Measurements from ENCODE around the gene RBMS1.

DNA sequence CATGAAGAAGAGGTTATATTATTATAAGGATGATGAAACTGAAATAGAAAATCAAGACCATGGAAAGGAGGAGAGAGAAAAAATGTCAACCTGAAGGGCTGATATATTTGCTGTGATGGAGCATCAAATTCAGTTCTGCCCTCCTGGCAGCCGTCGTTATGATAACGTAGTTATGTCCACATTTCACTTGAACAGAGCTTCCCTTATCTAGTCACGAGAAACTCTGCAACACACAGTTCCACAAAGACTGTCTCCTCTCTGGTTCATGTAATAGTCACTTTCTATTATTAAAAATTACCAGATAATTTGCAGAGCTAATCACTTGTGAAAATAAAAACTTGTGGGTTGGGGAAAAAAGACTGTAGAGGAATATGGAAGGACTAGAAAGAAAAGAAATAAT, 19.5 kb upstream of the RBMS1 start:
- TF ChIP-seq, protein P1, sequence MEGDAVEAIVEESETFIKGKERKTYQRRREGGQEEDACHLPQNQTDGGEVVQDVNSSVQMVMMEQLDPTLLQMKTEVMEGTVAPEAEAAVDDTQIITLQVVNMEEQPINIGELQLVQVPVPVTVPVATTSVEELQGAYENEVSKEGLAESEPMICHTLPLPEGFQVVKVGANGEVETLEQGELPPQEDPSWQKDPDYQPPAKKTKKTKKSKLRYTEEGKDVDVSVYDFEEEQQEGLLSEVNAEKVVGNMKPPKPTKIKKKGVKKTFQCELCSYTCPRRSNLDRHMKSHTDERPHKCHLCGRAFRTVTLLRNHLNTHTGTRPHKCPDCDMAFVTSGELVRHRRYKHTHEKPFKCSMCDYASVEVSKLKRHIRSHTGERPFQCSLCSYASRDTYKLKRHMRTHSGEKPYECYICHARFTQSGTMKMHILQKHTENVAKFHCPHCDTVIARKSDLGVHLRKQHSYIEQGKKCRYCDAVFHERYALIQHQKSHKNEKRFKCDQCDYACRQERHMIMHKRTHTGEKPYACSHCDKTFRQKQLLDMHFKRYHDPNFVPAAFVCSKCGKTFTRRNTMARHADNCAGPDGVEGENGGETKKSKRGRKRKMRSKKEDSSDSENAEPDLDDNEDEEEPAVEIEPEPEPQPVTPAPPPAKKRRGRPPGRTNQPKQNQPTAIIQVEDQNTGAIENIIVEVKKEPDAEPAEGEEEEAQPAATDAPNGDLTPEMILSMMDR (IDR thresholded peaks at IDR 0.05; ENCODE audit: insufficient read depth, low read length) = no peak
- no peak for TF ChIP-seq POLR2AphosphoS5 (IDR thresholded peaks at IDR 0.05; ENCODE audit: low read depth)
- TF ChIP-seq GABPA (IDR thresholded peaks at IDR 0.05; ENCODE audit: low read depth) = no peak
- TF ChIP-seq, protein P2, sequence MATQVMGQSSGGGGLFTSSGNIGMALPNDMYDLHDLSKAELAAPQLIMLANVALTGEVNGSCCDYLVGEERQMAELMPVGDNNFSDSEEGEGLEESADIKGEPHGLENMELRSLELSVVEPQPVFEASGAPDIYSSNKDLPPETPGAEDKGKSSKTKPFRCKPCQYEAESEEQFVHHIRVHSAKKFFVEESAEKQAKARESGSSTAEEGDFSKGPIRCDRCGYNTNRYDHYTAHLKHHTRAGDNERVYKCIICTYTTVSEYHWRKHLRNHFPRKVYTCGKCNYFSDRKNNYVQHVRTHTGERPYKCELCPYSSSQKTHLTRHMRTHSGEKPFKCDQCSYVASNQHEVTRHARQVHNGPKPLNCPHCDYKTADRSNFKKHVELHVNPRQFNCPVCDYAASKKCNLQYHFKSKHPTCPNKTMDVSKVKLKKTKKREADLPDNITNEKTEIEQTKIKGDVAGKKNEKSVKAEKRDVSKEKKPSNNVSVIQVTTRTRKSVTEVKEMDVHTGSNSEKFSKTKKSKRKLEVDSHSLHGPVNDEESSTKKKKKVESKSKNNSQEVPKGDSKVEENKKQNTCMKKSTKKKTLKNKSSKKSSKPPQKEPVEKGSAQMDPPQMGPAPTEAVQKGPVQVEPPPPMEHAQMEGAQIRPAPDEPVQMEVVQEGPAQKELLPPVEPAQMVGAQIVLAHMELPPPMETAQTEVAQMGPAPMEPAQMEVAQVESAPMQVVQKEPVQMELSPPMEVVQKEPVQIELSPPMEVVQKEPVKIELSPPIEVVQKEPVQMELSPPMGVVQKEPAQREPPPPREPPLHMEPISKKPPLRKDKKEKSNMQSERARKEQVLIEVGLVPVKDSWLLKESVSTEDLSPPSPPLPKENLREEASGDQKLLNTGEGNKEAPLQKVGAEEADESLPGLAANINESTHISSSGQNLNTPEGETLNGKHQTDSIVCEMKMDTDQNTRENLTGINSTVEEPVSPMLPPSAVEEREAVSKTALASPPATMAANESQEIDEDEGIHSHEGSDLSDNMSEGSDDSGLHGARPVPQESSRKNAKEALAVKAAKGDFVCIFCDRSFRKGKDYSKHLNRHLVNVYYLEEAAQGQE (IDR thresholded peaks at IDR 0.05; ENCODE audit: insufficient replicate concordance, low read depth) = no peak
- no peak for TF ChIP-seq SPI1 (IDR thresholded peaks at IDR 0.05; ENCODE audit: borderline replicate concordance, low read depth)

Measured in HL-60 (cell line).